ENCODE data around the gene TMEM69. TPM values are rescaled to one million over a fixed set of nuclear protein-coding genes. Genes with fewer than 3 reads are reported as not detected.
"Not testable (repeated sequence)": the region's sequence is repeated elsewhere in the genome, so short reads cannot be mapped to it uniquely, and the experiment has no call there.

The TMEM69 gene
- total and polyA plus RNA-seq, 7 experiments from 2014 or later, result 12.7 to 65.2 (median 22.1) TPM

DNA sequence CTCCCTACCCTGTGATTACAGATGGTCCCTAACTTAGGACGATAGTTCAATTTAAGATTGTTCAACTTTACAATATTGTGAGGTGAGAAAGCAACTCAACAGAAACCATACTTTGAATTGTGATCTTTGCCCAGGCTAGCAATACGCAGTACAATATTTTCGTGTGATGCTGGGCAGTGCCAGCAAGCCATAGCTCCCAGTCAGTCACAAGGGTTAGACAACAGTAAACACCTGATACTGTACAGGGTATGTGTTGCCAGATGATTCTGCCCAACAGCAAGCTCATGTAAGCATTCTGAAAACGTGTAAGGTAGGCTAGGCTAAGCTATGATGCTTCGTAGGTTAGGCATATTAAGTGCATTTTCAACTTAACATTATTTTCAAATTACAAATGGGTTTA is 13.5 kb upstream of the TMEM69 start:
- peak overlapping the region in 1 of 9 donors; percentile 56 for H3K27ac Mint-ChIP-seq
- H3K4me1 Mint-ChIP-seq, result peaks cover 30 to 92% (median 79%) of the 10 kb centered on the region in 7 donors
- peak overlapping the region in 3 of 10 donors; percentile 3 to 67 (median 12) for H3K4me3 Mint-ChIP-seq
- H3K36me3 Mint-ChIP-seq, result peaks cover 0 to 16% (median 7%) of the 10 kb centered on the region in 5 donors
- H3K27me3 ChIP-seq (ENCODE audit: control insufficient read depth in 2 of 2, insufficient read depth in 2 of 2, low read length in 2 of 2), result no peaks in the 10 kb centered on the region
- DNase-seq (no peak), ATAC-seq (no peak)
- no peak overlapping the region for H3K4me3 ChIP-seq (ENCODE audit: low read length)
- H3K36me3 ChIP-seq (ENCODE audit: control insufficient read depth in 2 of 3, insufficient read depth in 3 of 3, low read length in 3 of 3), result no peaks in the 10 kb centered on the region
- ChIA-PET POLR2A (interaction anchor here (0.5 kb wide), 1 partner anchor 855 kb away, joined by 5 read pairs; no protein-coding TSS in a partner anchor), CTCF (no interaction called here)
- H3K4me1 ChIP-seq (ENCODE audit: control insufficient read depth in 2 of 2, insufficient read depth in 2 of 2, low read length in 2 of 2), result peaks cover 22 to 31% of the 10 kb centered on the region in 2 donors
- no peaks in the 10 kb centered on the region for H3K9me3 ChIP-seq (ENCODE audit: control insufficient read depth in 2 of 3, low read length in 3 of 3)
- no peak overlapping the region for H3K27ac ChIP-seq (ENCODE audit: low read depth, low read length)
- H3K27me3 Mint-ChIP-seq, result no peaks in the 10 kb centered on the region
- no peaks in the 10 kb centered on the region for H3K9me3 Mint-ChIP-seq
- intact Hi-C loops (cut with micrococcal nuclease), result no loop called here

- H3K9me3 ChIP-seq (ENCODE audit: control insufficient read depth in 2 of 3, low read length in 3 of 3); H3K27me3 Mint-ChIP-seq; H3K9me3 Mint-ChIP-seq; H3K27me3 ChIP-seq (ENCODE audit: control insufficient read depth in 2 of 2, insufficient read depth in 2 of 2, low read length in 2 of 2); H3K4me3 ChIP-seq (ENCODE audit: low read length); ATAC-seq; H3K36me3 ChIP-seq (ENCODE audit: control insufficient read depth in 2 of 3, insufficient read depth in 3 of 3, low read length in 3 of 3); CTCF ChIA-PET; DNase-seq; H3K27ac ChIP-seq (ENCODE audit: low read depth, low read length); intact Hi-C loops (cut with micrococcal nuclease): not testable (repeated sequence)
- POLR2A ChIA-PET, result interaction anchor here (1.4 kb wide), 1 partner anchor 10 kb away, joined by 4 read pairs; the partner anchor contains the start of gene GPBP1L1
- peaks cover 0 to 16% (median 10%) of the 10 kb centered on the region in 5 donors for H3K36me3 Mint-ChIP-seq
- peak overlapping the region in 4 of 9 donors; percentile 17 to 71 (median 23) for H3K27ac Mint-ChIP-seq
- H3K4me3 Mint-ChIP-seq, result peak overlapping the region in 4 of 10 donors; percentile 14 to 54 (median 30)
- H3K4me1 Mint-ChIP-seq, result peaks cover 31 to 97% (median 86%) of the 10 kb centered on the region in 7 donors
- H3K4me1 ChIP-seq (ENCODE audit: control insufficient read depth in 2 of 2, insufficient read depth in 2 of 2, low read length in 2 of 2), result peaks cover 36 to 39% of the 10 kb centered on the region in 2 donors
Observed at GRCh38 chr1:45676553-45676952, 11.4 kb upstream of the TMEM69 start.

DNA sequence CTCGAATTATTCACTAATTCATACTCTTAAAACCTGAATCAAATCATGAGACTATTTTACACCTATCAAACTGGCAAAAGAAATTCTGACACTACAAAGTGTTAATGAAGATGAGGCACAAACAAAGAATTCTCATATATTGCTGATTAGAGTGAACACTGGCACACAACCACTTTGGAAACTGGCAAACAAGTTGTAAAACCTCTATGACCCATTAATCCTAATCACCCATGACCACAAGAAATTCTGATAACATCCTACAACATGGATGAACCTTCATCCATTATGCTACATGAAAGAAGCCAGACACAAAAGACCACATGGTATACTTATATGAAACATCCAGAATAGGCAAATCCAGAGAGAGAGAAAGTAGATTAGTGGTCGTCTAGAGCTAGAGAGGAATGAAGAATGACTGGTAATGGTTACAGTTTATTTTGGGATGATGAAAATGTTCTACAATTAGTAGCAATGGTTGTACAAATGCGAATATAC is 10.2 kb upstream of the TMEM69 start:
- Histone ChIP-seq H3K9me3 (ENCODE audit: control insufficient read depth in 2 of 3, low read length in 3 of 3) (no peaks in the 10 kb centered on the region), H3K36me3 (ENCODE audit: control insufficient read depth in 2 of 3, insufficient read depth in 3 of 3, low read length in 3 of 3) (no peaks in the 10 kb centered on the region), H3K4me3 (ENCODE audit: low read length) (no peak overlapping the region), H3K27me3 (ENCODE audit: control insufficient read depth in 2 of 2, insufficient read depth in 2 of 2, low read length in 2 of 2) (no peaks in the 10 kb centered on the region), H3K27ac (ENCODE audit: low read depth, low read length) (no peak overlapping the region), H3K4me1 (ENCODE audit: control insufficient read depth in 2 of 2, insufficient read depth in 2 of 2, low read length in 2 of 2) (peaks cover 31 to 43% of the 10 kb centered on the region in 2 donors)
- peaks cover 31 to 98% (median 92%) of the 10 kb centered on the region in 7 donors for H3K4me1 Mint-ChIP-seq
- no peaks in the 10 kb centered on the region for H3K27me3 Mint-ChIP-seq
- ChIA-PET CTCF (interaction anchor here (0.6 kb wide), 2 partner anchors 35 to 491 kb away, joined by 3 read pairs; no protein-coding TSS in a partner anchor), POLR2A (no interaction called here)
- intact Hi-C loops (cut with micrococcal nuclease), result no loop called here
- H3K4me3 Mint-ChIP-seq, result peak overlapping the region in 8 of 10 donors; percentile 6 to 40 (median 32)
- DNase-seq (no peak), ATAC-seq (no peak)
- peaks cover 0 to 11% (median 8%) of the 10 kb centered on the region in 5 donors for H3K36me3 Mint-ChIP-seq
- no peaks in the 10 kb centered on the region for H3K9me3 Mint-ChIP-seq
- peak overlapping the region in 3 of 9 donors; percentile 5 to 39 (median 15) for H3K27ac Mint-ChIP-seq

GRCh38 chr1:45678489-45678888 is 9.5 kb upstream of the TMEM69 start:
- Histone ChIP-seq H3K27ac (ENCODE audit: low read depth, low read length) (no peak overlapping the region), H3K4me3 (ENCODE audit: low read length) (no peak overlapping the region), H3K4me1 (ENCODE audit: control insufficient read depth in 2 of 2, insufficient read depth in 2 of 2, low read length in 2 of 2) (peaks cover 30 to 42% of the 10 kb centered on the region in 2 donors), H3K36me3 (ENCODE audit: control insufficient read depth in 2 of 3, insufficient read depth in 3 of 3, low read length in 3 of 3) (no peaks in the 10 kb centered on the region), H3K9me3 (ENCODE audit: control insufficient read depth in 2 of 3, low read length in 3 of 3) (no peaks in the 10 kb centered on the region), H3K27me3 (ENCODE audit: control insufficient read depth in 2 of 2, insufficient read depth in 2 of 2, low read length in 2 of 2) (no peaks in the 10 kb centered on the region)
- DNase-seq (no peak), ATAC-seq (no peak)
- no peaks in the 10 kb centered on the region for H3K27me3 Mint-ChIP-seq
- H3K4me3 Mint-ChIP-seq, result peak overlapping the region in 5 of 10 donors; percentile 8 to 59 (median 39)
- ChIA-PET POLR2A (no interaction called here), CTCF (interaction anchor here (0.6 kb wide), 1 partner anchor 35 kb away, joined by 3 read pairs; no protein-coding TSS in a partner anchor)
- peak overlapping the region in 1 of 9 donors; percentile 47 for H3K27ac Mint-ChIP-seq
- peaks cover 27 to 97% (median 88%) of the 10 kb centered on the region in 7 donors for H3K4me1 Mint-ChIP-seq
- intact Hi-C loops (cut with micrococcal nuclease), result no loop called here
- H3K36me3 Mint-ChIP-seq, result peaks cover 0 to 10% (median 4%) of the 10 kb centered on the region in 5 donors
- no peaks in the 10 kb centered on the region for H3K9me3 Mint-ChIP-seq

DNA sequence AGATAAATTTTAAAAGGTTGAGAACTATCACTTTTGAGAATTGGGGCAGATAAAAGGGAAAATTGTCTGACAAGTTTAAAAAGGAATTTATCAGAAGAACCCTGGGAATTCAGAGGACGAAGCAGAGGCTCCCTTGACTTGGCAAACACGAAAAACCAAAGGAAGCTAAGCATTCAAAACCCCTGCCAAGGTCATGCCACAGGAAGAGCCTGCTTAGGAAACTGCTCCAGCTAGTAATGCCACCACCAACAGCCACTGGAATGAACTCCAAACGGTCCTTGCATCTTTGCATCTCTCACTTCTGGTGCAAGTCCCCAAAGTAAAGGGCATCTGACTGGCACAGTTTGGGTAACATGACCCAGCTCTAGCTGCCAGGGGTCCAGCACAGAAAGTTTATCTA is 8.9 kb upstream of the TMEM69 start:
- ChIA-PET CTCF (no interaction called here), POLR2A (no interaction called here)
- Histone ChIP-seq H3K27ac (ENCODE audit: low read depth, low read length) (no peak overlapping the region), H3K27me3 (ENCODE audit: control insufficient read depth in 2 of 2, insufficient read depth in 2 of 2, low read length in 2 of 2) (no peaks in the 10 kb centered on the region), H3K36me3 (ENCODE audit: control insufficient read depth in 2 of 3, insufficient read depth in 3 of 3, low read length in 3 of 3) (no peaks in the 10 kb centered on the region), H3K4me3 (ENCODE audit: low read length) (no peak overlapping the region), H3K4me1 (ENCODE audit: control insufficient read depth in 2 of 2, insufficient read depth in 2 of 2, low read length in 2 of 2) (peaks cover 30 to 45% of the 10 kb centered on the region in 2 donors), H3K9me3 (ENCODE audit: control insufficient read depth in 2 of 3, low read length in 3 of 3) (no peaks in the 10 kb centered on the region)
- intact Hi-C loops (cut with micrococcal nuclease), result no loop called here
- H3K27me3 Mint-ChIP-seq, result no peaks in the 10 kb centered on the region
- H3K4me1 Mint-ChIP-seq, result peaks cover 27 to 95% (median 82%) of the 10 kb centered on the region in 7 donors
- peak overlapping the region in 5 of 9 donors; percentile 9 to 69 (median 31) for H3K27ac Mint-ChIP-seq
- no peaks in the 10 kb centered on the region for H3K9me3 Mint-ChIP-seq
- DNase-seq, result no peak
- no peak for ATAC-seq
- H3K36me3 Mint-ChIP-seq, result peaks cover 0 to 10% (median 4%) of the 10 kb centered on the region in 5 donors
- H3K4me3 Mint-ChIP-seq, result peak overlapping the region in 8 of 10 donors; percentile 26 to 68 (median 42)

DNA sequence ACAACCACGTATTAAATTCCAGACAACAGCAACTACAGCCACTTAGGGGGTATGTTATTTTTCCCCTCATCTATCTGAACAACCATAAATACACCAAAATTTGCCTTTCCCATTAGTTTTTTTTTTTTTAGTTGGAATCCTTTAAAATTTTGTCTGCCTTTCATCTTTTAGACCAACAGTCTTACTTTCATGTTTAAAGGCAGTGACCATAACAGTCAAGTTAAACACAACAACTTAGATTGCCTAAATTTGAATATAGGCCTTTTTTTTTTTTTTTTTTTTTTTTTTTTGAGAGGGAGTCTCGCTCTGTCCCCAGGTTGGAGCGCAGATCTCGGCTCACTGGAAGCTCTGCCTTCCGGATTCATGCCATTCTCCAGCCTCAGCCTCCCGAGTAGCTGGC is 5.0 kb upstream of the TMEM69 start:
- no peaks in the 10 kb centered on the region for H3K27me3 ChIP-seq (ENCODE audit: control insufficient read depth in 2 of 2, insufficient read depth in 2 of 2, low read length in 2 of 2)
- Mint-ChIP-seq H3K27ac (peak overlapping the region in 1 of 9 donors; percentile 21), H3K4me3 (peak overlapping the region in 9 of 10 donors; percentile 10 to 99 (median 49)), H3K4me1 (peaks cover 36 to 81% (median 66%) of the 10 kb centered on the region in 7 donors), H3K9me3 (no peaks in the 10 kb centered on the region), H3K27me3 (no peaks in the 10 kb centered on the region), H3K36me3 (peaks cover 0 to 3% (median 0%) of the 10 kb centered on the region in 5 donors)
- ChIA-PET CTCF (no interaction called here), POLR2A (interaction anchor here (0.5 to 2.0 kb wide), 5 partner anchors 10 to 815 kb away, joined by 3 to 12 read pairs (median 5); no protein-coding TSS in a partner anchor)
- peaks cover 41 to 45% of the 10 kb centered on the region in 2 donors for H3K4me1 ChIP-seq (ENCODE audit: control insufficient read depth in 2 of 2, insufficient read depth in 2 of 2, low read length in 2 of 2)
- peaks cover 0 to 5% (median 0%) of the 10 kb centered on the region in 3 experiments for H3K36me3 ChIP-seq (ENCODE audit: control insufficient read depth in 2 of 3, insufficient read depth in 3 of 3, low read length in 3 of 3)
- intact Hi-C loops (cut with micrococcal nuclease), result loop anchor here (10.0 kb wide), 3 partner anchors 908 to 1708 kb away; partner anchors contain the start of genes ATP6V0B (in 1 of the 2), B4GALT2 (in 1 of the 2), DPH2 (in 1 of the 2) and ERI3 (in 1 of the 2)
- no peaks in the 10 kb centered on the region for H3K9me3 ChIP-seq (ENCODE audit: control insufficient read depth in 2 of 3, low read length in 3 of 3)
- H3K27ac ChIP-seq (ENCODE audit: low read depth, low read length), result no peak overlapping the region
- DNase-seq, result no peak
- ATAC-seq, result no peak
- H3K4me3 ChIP-seq (ENCODE audit: low read length), result no peak overlapping the region
